Keratinocyte (primary cell): Measurements from ENCODE around the gene NRP2. TPM values are rescaled to one million over a fixed set of nuclear protein-coding genes. Genes with fewer than 3 reads are reported as not detected.

ENCODE experiments used
- DNase-seq: peaks from one replicate; pipeline ENCODE4 v3.0.0-alpha.2; 2011; ENCODE audit warnings: low read depth, missing footprints, low spot score
- FAIRE-seq: peaks from 2 replicates; lab custom pipeline; 2011; peaks lifted over from hg19 to GRCh38; lab: Jason Lieb, UNC
- H2AFZ ChIP-seq: 2 replicates; pipeline ENCODE4 v1.6.0; 2012; ENCODE audit warnings: low read length, control low read depth, inconsistent platforms; ENCODE audit not compliant: control insufficient read depth
- H3K27ac ChIP-seq: 2 replicates; pipeline ENCODE4 v1.5.1; 2011; ENCODE audit warnings: low read length; ENCODE audit not compliant: control insufficient read depth, insufficient read depth
- H3K27me3 ChIP-seq: 3 replicates; pipeline ENCODE4 v1.6.0; 2011; ENCODE audit warnings: low read length; ENCODE audit not compliant: control insufficient read depth, insufficient read depth; ENCODE audit errors: extremely low read depth
- H3K36me3 ChIP-seq, 2 experiments: 2 replicates in 1 of 2; 3 replicates in 1 of 2; pipeline ENCODE4 v1.5.1; 2011; ENCODE audit warnings: low read length in 2 of 2, mild to moderate bottlenecking in 1 of 2; ENCODE audit not compliant: control insufficient read depth in 2 of 2, insufficient read depth in 2 of 2; ENCODE audit errors: extremely low read depth in 1 of 2
- H3K4me1 ChIP-seq: 3 replicates; pipeline ENCODE4 v1.5.1; 2011; ENCODE audit warnings: low read length; ENCODE audit not compliant: control insufficient read depth, insufficient read depth; ENCODE audit errors: extremely low read depth
- H3K4me2 ChIP-seq: 3 replicates; pipeline ENCODE4 v1.6.0; 2011; ENCODE audit warnings: low read depth, low read length; ENCODE audit not compliant: control insufficient read depth, insufficient read depth; ENCODE audit errors: extremely low read depth
- H3K4me3 ChIP-seq, 3 experiments: fragments of 200-600 bp in 1 of 3; sonication (generic) in 1 of 3; 2 replicates in 2 of 3; 3 replicates in 1 of 3; pipeline ENCODE4 v1.5.1; 2011 to 2016; ENCODE audit warnings: low read length in 3 of 3, mild to moderate bottlenecking in 3 of 3, control low read depth in 2 of 3, inconsistent platforms in 1 of 3, low read depth in 1 of 3, mixed read lengths in 1 of 3, mixed run types in 1 of 3, moderate library complexity in 1 of 3; ENCODE audit not compliant: control insufficient read depth in 2 of 3, insufficient read depth in 2 of 3; ENCODE audit errors: extremely low read depth in 1 of 3
- H3K79me2 ChIP-seq: 2 replicates; pipeline ENCODE4 v1.6.0; 2012; ENCODE audit warnings: low read length; ENCODE audit not compliant: control insufficient read depth, insufficient read depth
- H3K9ac ChIP-seq: 3 replicates; pipeline ENCODE4 v1.6.0; 2011; ENCODE audit warnings: low read length; ENCODE audit not compliant: control insufficient read depth, insufficient read depth; ENCODE audit errors: extremely low read depth
- H3K9me1 ChIP-seq: 3 replicates; pipeline ENCODE4 v1.6.0; 2011; ENCODE audit warnings: low read length; ENCODE audit not compliant: control insufficient read depth, insufficient read depth; ENCODE audit errors: extremely low read depth
- H3K9me3 ChIP-seq: 2 replicates; pipeline ENCODE4 v1.5.1; 2012; ENCODE audit warnings: low read depth, low read length; ENCODE audit not compliant: control insufficient read depth
- H4K20me1 ChIP-seq: 3 replicates; pipeline ENCODE4 v1.6.0; 2011; ENCODE audit warnings: low read length; ENCODE audit not compliant: control insufficient read depth, insufficient read depth; ENCODE audit errors: extremely low read depth
- EZH2 ChIP-seq: IDR thresholded peaks from one replicate; pipeline ENCODE4 v1.6.1; 2012; ENCODE audit warnings: inconsistent platforms, mild to moderate bottlenecking, low read length, moderate library complexity
- dilution Hi-C: fragments of 300-500 bp; cut with MboI; formaldehyde crosslinking; loops from one replicate; pipeline ENCODE4 v1.7.0; 2020; ENCODE audit warnings: low sequenced_read_pairs; ENCODE audit not compliant: extremely low pct_ligation_motif_present
- polyA plus RNA-seq, 5 experiments: library from polyadenylated mRNA; depleted of rRNA in 3 of 5; stranded (reverse) in 3 of 5; stranded (forward) in 1 of 5; unstranded in 1 of 5; fragments of >200 nt; gene quantifications; 1 replicate in 1 of 5; 2 replicates in 3 of 5; 3 replicates in 1 of 5; pipeline versions ENCODE4 v1.2.1 to v1.2.3, GENCODE V29; 2011 to 2012; ENCODE audit warnings: missing spikeins in 2 of 5, low read depth in 1 of 5, low replicate concordance in 1 of 5
- TF ChIP-seq, protein P1 (sequence below), 3 experiments: IDR thresholded peaks in 1 of 3; conservative IDR thresholded peaks in 1 of 3; optimal IDR thresholded peaks in 1 of 3; 2 replicates in 2 of 3; 3 replicates in 1 of 3; pipeline versions ENCODE3 to v1.5.1; 2011; ENCODE audit warnings: low read length in 3 of 3, mild to moderate bottlenecking in 3 of 3, moderate library complexity in 2 of 3, control low read depth in 1 of 3, inconsistent platforms in 1 of 3; ENCODE audit not compliant: insufficient read depth in 2 of 3; ENCODE audit errors: extremely low read depth in 1 of 3

NRP2 gene
- polyA plus RNA-seq, 1 donor (not counting 4 experiments of a cell fraction or from before 2014, with no cell fraction given): 20.6 TPM

- TF ChIP-seq, protein P1, sequence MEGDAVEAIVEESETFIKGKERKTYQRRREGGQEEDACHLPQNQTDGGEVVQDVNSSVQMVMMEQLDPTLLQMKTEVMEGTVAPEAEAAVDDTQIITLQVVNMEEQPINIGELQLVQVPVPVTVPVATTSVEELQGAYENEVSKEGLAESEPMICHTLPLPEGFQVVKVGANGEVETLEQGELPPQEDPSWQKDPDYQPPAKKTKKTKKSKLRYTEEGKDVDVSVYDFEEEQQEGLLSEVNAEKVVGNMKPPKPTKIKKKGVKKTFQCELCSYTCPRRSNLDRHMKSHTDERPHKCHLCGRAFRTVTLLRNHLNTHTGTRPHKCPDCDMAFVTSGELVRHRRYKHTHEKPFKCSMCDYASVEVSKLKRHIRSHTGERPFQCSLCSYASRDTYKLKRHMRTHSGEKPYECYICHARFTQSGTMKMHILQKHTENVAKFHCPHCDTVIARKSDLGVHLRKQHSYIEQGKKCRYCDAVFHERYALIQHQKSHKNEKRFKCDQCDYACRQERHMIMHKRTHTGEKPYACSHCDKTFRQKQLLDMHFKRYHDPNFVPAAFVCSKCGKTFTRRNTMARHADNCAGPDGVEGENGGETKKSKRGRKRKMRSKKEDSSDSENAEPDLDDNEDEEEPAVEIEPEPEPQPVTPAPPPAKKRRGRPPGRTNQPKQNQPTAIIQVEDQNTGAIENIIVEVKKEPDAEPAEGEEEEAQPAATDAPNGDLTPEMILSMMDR (optimal IDR thresholded peaks at IDR 0.05 in 1 of 3, IDR thresholded peaks at IDR 0.05 in 1 of 3, conservative IDR thresholded peaks at IDR 0.05 in 1 of 3; ENCODE audit: extremely low read depth in 1 of 3, insufficient read depth in 2 of 3, low read length in 3 of 3): no peak
- no peak for TF ChIP-seq EZH2
- no peak for DNase-seq
- peaks cover 32% of the 10 kb centered on the region for H3K4me1 ChIP-seq
- no peak overlapping the region for H3K4me3 ChIP-seq
- no peaks in the 10 kb centered on the region for H4K20me1 ChIP-seq
- H3K4me2 ChIP-seq: no peak overlapping the region
- peaks cover 0 to 3% of the 10 kb centered on the region in 2 experiments for H3K36me3 ChIP-seq
- no peaks in the 10 kb centered on the region for H3K9me3 ChIP-seq
- no peaks in the 10 kb centered on the region for H3K9me1 ChIP-seq
- no peak overlapping the region for H3K27ac ChIP-seq
- H3K9ac ChIP-seq: no peak overlapping the region
- no peaks in the 10 kb centered on the region for H3K79me2 ChIP-seq
- dilution Hi-C loops: no loop called here
- H2AFZ ChIP-seq: no peak overlapping the region
- FAIRE-seq: no peak
- no peaks in the 10 kb centered on the region for H3K27me3 ChIP-seq
Observed at GRCh38 chr2:205776720-205777119, 94.4 kb downstream of the NRP2 start.

DNA sequence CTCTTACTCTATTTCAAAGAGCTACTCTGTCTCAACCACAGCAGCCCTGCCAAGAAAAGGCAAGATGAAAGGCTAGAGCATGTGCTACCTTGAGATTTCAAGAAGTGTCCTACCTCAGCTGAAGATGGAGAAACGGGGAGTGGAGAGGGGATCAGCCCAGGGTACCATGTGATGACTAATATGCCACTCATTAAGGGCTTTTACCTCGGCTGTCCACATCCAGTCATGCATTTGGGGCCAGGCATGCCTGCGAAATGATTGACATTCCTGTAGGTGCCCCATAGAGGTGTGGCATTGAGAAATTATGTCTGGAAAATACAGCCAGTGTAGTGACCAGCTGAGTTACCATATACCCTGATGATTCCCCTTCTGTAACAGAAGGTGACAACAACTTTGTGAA, 96.1 kb downstream of the NRP2 start:
- dilution Hi-C loops: no loop called here
- no peak overlapping the region for H2AFZ ChIP-seq

More for the DNA sequence above, 96.1 kb downstream of the NRP2 start:
- Histone ChIP-seq H3K4me2 (no peak overlapping the region), H3K79me2 (no peaks in the 10 kb centered on the region), H3K27me3 (no peaks in the 10 kb centered on the region), H3K9me1 (no peaks in the 10 kb centered on the region), H3K9ac (no peak overlapping the region), H3K4me1 (peaks cover 28% of the 10 kb centered on the region), H3K9me3 (no peaks in the 10 kb centered on the region), H4K20me1 (no peaks in the 10 kb centered on the region), H3K36me3 (no peaks in the 10 kb centered on the region), H3K4me3 (no peak overlapping the region), H3K27ac (no peak overlapping the region)
- FAIRE-seq (no peak), DNase-seq (no peak)
- TF ChIP-seq, protein P1 (optimal IDR thresholded peaks at IDR 0.05 in 1 of 3, IDR thresholded peaks at IDR 0.05 in 1 of 3, conservative IDR thresholded peaks at IDR 0.05 in 1 of 3; ENCODE audit: extremely low read depth in 1 of 3, insufficient read depth in 2 of 3, low read length in 3 of 3): no peak
- no peak for TF ChIP-seq EZH2
